ENCODE results near the gene PCNX1.

Gene PCNX1

DNA sequence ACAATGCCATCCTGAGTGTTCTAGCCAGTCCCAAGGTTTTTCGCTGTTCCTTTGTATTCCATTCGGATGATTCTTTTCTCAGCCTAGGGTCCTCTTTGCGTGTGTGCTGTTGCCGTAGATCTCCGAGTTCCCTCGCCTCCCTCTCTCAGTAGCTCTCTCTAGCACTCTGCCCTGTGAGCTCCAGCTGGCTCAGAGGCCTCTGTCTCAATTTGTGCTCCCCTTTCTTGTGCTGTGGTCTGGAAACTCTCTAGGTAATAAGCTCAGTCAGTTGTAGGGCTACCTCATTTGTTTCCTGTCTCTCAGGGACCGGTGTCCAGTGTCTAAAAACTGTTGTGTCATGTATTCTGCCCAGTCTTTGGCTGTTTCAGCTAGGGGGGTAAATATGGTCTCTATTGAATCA, 179.3 kb downstream of the PCNX1 start:
- TF ChIP-seq, protein P1, sequence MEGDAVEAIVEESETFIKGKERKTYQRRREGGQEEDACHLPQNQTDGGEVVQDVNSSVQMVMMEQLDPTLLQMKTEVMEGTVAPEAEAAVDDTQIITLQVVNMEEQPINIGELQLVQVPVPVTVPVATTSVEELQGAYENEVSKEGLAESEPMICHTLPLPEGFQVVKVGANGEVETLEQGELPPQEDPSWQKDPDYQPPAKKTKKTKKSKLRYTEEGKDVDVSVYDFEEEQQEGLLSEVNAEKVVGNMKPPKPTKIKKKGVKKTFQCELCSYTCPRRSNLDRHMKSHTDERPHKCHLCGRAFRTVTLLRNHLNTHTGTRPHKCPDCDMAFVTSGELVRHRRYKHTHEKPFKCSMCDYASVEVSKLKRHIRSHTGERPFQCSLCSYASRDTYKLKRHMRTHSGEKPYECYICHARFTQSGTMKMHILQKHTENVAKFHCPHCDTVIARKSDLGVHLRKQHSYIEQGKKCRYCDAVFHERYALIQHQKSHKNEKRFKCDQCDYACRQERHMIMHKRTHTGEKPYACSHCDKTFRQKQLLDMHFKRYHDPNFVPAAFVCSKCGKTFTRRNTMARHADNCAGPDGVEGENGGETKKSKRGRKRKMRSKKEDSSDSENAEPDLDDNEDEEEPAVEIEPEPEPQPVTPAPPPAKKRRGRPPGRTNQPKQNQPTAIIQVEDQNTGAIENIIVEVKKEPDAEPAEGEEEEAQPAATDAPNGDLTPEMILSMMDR (IDR thresholded peaks at IDR 0.05; ENCODE audit: low read depth, low read length) = no peak
- H3K4me3 ChIP-seq (ENCODE audit: low read depth, low read length) = no peak overlapping the region

DNA sequence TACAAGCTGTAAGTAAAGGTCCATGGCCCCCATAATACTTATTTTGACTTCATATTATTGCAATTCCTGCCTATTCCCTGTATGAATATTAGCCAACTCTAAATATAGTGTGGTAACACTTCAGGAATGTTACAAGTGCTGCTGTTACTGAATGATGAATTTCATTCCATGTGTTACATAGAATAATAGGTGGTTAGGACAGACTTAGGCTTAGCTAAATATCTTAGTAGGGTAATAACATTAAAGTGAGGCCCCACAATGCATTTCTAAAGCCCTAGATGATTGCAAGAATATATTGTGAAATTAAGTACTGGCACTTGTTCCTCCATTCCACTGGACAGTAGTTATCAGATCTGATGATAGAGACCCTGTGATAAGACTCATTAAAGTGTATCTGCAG, 182.7 kb downstream of the PCNX1 start:
- TF ChIP-seq, protein P1 (IDR thresholded peaks at IDR 0.05; ENCODE audit: low read depth, low read length) = no peak
- no peak overlapping the region for H3K4me3 ChIP-seq (ENCODE audit: low read depth, low read length)

DNA sequence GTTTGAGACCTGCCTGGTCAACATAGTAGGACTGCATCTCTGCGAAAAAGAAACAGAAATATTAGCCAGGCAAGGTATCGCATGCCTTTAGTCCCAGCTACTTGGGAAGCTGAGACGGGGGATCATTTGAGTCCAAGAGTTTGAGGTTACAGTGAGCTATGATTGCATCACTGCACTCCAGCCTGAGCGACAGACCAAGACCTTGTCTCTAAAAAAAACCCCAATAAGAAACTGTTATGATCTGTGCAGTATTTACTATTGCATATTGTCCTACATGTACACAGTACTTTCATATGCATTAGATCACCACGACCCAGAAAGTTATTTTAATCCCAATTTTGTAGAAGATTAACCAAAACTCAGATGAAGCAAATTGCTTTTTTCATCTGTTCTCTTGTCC, 187.5 kb downstream of the PCNX1 start:
- TF ChIP-seq, protein P1 (IDR thresholded peaks at IDR 0.05; ENCODE audit: low read depth, low read length) = no peak
- no peak overlapping the region for H3K4me3 ChIP-seq (ENCODE audit: low read depth, low read length)

DNA sequence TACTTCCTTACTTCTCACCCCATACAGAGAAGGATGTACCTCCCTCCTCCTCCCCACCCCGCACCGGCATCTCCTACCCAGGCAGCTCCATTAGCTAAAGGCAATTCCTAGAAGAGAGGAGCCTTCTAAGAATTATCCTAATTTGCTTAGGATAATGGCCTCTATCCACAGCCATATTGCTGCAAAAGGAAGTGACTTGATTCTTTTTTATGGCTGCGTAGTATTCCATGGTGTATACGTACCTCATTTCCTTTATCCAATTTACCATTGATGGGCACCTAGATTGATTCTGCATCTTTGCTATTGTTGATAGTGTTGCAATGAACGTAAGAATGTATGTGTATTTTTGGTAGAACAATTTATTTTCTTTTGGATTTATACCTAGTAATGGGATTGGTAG, 189.7 kb downstream of the PCNX1 start:
- TF ChIP-seq, protein P1 (IDR thresholded peaks at IDR 0.05; ENCODE audit: low read depth, low read length) = no peak
- no peak overlapping the region for H3K4me3 ChIP-seq (ENCODE audit: low read depth, low read length)

DNA sequence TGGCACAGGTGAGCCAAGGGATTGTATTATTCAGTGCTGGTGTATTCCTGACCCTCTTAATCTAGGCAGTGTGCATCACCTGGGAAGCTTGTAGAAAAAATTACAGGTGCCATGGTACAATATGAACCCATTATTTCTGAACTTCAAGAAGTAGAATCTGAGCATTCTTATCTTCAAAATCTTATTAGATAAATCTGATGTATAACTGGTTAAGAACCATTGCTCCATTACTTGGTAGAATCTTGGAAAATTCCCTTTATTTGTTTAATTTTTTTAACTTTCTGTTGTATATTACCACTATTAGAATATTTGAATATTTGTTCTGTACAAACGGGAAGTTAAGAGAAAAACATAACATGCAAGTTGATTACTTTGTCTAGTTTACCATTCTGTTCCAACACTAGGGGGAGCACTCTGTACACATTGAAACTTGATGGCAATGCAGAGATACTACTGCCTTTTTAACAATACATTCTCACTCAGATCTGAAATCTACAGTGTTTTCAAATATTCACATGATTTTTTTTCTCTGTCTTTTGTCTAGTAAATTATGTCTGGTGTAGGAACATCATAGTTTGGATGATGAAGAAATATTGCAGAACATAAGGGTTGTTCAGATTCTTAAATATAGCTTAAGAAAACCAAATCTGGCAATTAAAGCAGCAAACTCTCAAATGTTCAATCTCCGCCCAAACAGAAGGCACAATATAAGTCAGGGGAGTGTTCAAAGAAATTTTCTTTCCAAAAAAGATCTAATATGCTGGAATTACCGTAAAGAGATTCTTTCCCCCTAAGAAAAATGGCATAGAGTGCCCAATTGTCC, 196.6 kb downstream of the PCNX1 start:
- TF ChIP-seq, protein P1 (IDR thresholded peaks at IDR 0.05; ENCODE audit: low read depth, low read length) = peak; percentile 42; the same call in 1 of the 2 replicates
- H3K4me3 ChIP-seq (ENCODE audit: low read depth, low read length) = no peak overlapping the region

DNA sequence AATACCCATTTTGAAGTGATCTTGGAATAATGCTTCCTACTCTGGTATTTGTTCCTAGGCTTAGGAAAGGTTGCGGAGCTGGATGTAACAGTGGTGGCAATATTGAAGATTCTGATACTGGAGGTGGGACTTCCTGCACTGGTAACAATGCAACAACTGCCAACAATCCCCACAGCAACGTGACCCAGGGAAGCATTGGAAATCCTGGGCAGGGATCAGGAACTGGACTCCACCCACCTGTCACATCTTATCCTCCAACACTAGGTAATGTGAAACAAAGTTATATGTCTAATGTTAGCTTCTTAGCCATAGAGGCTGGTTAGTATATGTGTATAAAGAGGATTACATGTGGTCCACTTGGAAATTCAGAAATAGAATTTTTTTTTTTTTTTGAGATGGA, 197.9 kb downstream of the PCNX1 start:
- H3K4me3 ChIP-seq (ENCODE audit: low read depth, low read length) = no peak overlapping the region

DNA sequence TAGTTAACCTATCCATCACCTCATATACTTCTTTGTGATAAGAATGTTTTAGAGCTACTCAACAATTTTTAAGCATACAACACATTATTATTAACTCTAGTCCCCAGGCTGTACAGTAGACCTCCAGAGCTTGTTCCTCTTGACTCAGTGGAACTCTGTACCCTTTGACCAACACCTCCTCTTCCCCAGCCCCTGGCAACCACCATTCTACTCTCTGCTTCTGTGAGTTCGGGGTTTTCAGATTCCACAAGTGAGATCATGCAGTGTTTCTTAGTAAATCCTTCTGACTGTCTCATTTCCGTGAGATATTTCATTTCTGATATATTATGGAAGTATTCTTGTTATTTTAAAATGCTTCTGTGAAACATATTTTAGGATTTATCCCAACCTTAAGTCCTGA, 200.7 kb downstream of the PCNX1 start:
- no peak overlapping the region for H3K4me3 ChIP-seq (ENCODE audit: low read depth, low read length)
- TF ChIP-seq, protein P1 (IDR thresholded peaks at IDR 0.05; ENCODE audit: low read depth, low read length) = no peak

More for the DNA sequence above, 197.9 kb downstream of the PCNX1 start:
- TF ChIP-seq, protein P1 (IDR thresholded peaks at IDR 0.05; ENCODE audit: low read depth, low read length) = no peak
